SK-N-SH (cell line): ENCODE results near the gene PADI2. TPM values are rescaled to one million over a fixed set of nuclear protein-coding genes. Genes with fewer than 3 reads are reported as not detected.

Experiments
- CTCF ChIA-PET: fragments of 300-600, 350-600 bp; formaldehyde crosslinking; extraction: SDS; loops from one replicate; lab custom pipeline; 2021; lab: Yijun Ruan, JAX
- POLR2A ChIA-PET: fragments of 350-600 bp; sonication (Branson Sonifier 250); formaldehyde crosslinking; extraction: SDS; loops from one replicate; lab custom pipeline; 2020; ENCODE audit warnings: antibody characterized with exemption, inconsistent platforms; lab: Yijun Ruan, JAX
- DNase-seq: peaks from one replicate; pipeline ENCODE4 v3.0.0; 2012
- H2AFZ ChIP-seq: fragments of 200-600 bp; sonication (generic); 2 replicates; pipeline ENCODE4 v1.8.1; 2016; ENCODE audit warnings: antibody characterized with exemption, mild to moderate bottlenecking, low read depth
- H3F3A ChIP-seq: fragments of 200-600 bp; sonication (generic); replicated peaks from 2 replicates; pipeline ENCODE3; 2016; ENCODE audit warnings: antibody characterized with exemption, mild to moderate bottlenecking; ENCODE audit not compliant: insufficient read depth
- H3K27ac ChIP-seq, 2 experiments: fragments of 200-500 bp in 1 of 2; fragments of 200-600 bp in 1 of 2; sonication (Bioruptor generic) in 1 of 2; sonication (generic), shearing (Covaris generic) in 1 of 2; 2 replicates each; pipeline versions ENCODE4 v1.5.1 to v1.6.1; 2014 to 2016; ENCODE audit warnings: low read depth in 2 of 2, inconsistent platforms in 1 of 2, low read length in 1 of 2, mild to moderate bottlenecking in 1 of 2, mixed read lengths in 1 of 2
- H3K27me3 ChIP-seq: fragments of 200-600 bp; sonication (generic), shearing (Covaris generic); 2 replicates; pipeline ENCODE4 v1.6.1; 2016; ENCODE audit warnings: mixed run types; ENCODE audit not compliant: insufficient read depth
- H3K36me3 ChIP-seq, 2 experiments: fragments of 200-500 bp in 1 of 2; fragments of 200-600 bp in 1 of 2; sonication (Bioruptor generic) in 1 of 2; sonication (generic) in 1 of 2; replicated peaks in 1 of 2; 2 replicates each; pipeline versions ENCODE3 to v1.5.1; 2014 to 2016; ENCODE audit warnings: low read length in 1 of 2, mild to moderate bottlenecking in 1 of 2; ENCODE audit not compliant: insufficient read depth in 2 of 2, control insufficient read depth in 1 of 2
- H3K4me1 ChIP-seq, 2 experiments: fragments of 200-500 bp in 1 of 2; fragments of 200-600 bp in 1 of 2; sonication (Bioruptor generic) in 1 of 2; sonication (generic), shearing (Covaris generic) in 1 of 2; 2 replicates each; pipeline versions ENCODE4 v1.5.1 to v1.6.1; 2014 to 2016; ENCODE audit warnings: low read depth in 1 of 2, low read length in 1 of 2, mixed run types in 1 of 2; ENCODE audit not compliant: insufficient read depth in 2 of 2, control insufficient read depth in 1 of 2
- H3K4me2 ChIP-seq: fragments of 200-600 bp; sonication (generic), shearing (Covaris generic); 2 replicates; pipeline ENCODE4 v1.6.1; 2017; ENCODE audit warnings: mixed run types
- H3K4me3 ChIP-seq, 2 experiments: fragments of 200-500 bp in 1 of 2; fragments of 200-600 bp in 1 of 2; sonication (Bioruptor generic) in 1 of 2; sonication (generic), shearing (Covaris generic) in 1 of 2; 2 replicates each; pipeline versions ENCODE4 v1.5.1 to v1.8.1; 2014 to 2016; ENCODE audit warnings: low read depth in 2 of 2, inconsistent platforms in 1 of 2, low read length in 1 of 2, mild to moderate bottlenecking in 1 of 2, mixed read lengths in 1 of 2, moderate library complexity in 1 of 2
- H3K79me2 ChIP-seq: fragments of 200-600 bp; sonication (generic); 2 replicates; pipeline ENCODE4 v1.8.1; 2017; ENCODE audit warnings: mild to moderate bottlenecking; ENCODE audit not compliant: insufficient read depth
- H3K9ac ChIP-seq: fragments of 200-600 bp; sonication (generic); 2 replicates; pipeline ENCODE4 v1.6.1; 2017; ENCODE audit warnings: mixed run types
- H3K9me2 ChIP-seq: fragments of 200-600 bp; sonication (generic); 2 replicates; pipeline ENCODE4 v1.6.1; 2017; ENCODE audit warnings: mixed run types
- H3K9me3 ChIP-seq: fragments of 200-600 bp; sonication (generic); 2 replicates; pipeline ENCODE4 v1.6.1; 2017; ENCODE audit warnings: mixed run types, mild to moderate bottlenecking, moderate library complexity
- H4K20me1 ChIP-seq: fragments of 200-600 bp; sonication (generic); 2 replicates; pipeline ENCODE4 v1.6.1; 2017; ENCODE audit warnings: mild to moderate bottlenecking, mixed run types; ENCODE audit not compliant: insufficient read depth
- ELF1 ChIP-seq: IDR thresholded peaks from 2 replicates; pipeline ENCODE4 v1.4.0; 2012
- FOSL2 ChIP-seq: IDR thresholded peaks from 2 replicates; pipeline ENCODE4 v1.4.0; 2012; ENCODE audit warnings: low read depth, mild to moderate bottlenecking, moderate library complexity, borderline replicate concordance
- FOXM1 ChIP-seq: IDR thresholded peaks from 2 replicates; pipeline ENCODE4 v1.4.0; 2012; ENCODE audit warnings: low read depth, mild to moderate bottlenecking
- GABPA ChIP-seq: IDR thresholded peaks from 2 replicates; pipeline ENCODE4 v1.4.0; 2012; ENCODE audit warnings: low read depth, mild to moderate bottlenecking
- GATA2 ChIP-seq: sonication (generic); formaldehyde crosslinking; IDR thresholded peaks from 2 replicates; pipeline ENCODE4 v1.5.0; 2020; ENCODE audit warnings: mild to moderate bottlenecking, missing genetic modification reagents
- JUND ChIP-seq: IDR thresholded peaks from 2 replicates; pipeline ENCODE4 v1.4.0; 2012
- MXI1 ChIP-seq: IDR thresholded peaks from 2 replicates; pipeline ENCODE4 v1.6.1; 2012; ENCODE audit warnings: mild to moderate bottlenecking, low read depth, low read length, improper control_type of control experiment
- NFIC ChIP-seq: IDR thresholded peaks from 2 replicates; pipeline ENCODE4 v1.4.0; 2012; ENCODE audit warnings: borderline replicate concordance
- RAD21 ChIP-seq: IDR thresholded peaks from 2 replicates; pipeline ENCODE4 v1.6.1; 2012; ENCODE audit warnings: mild to moderate bottlenecking, low read length
- RCOR1 ChIP-seq: fragments of 150-350 bp; IDR thresholded peaks from 2 replicates; pipeline ENCODE4 v1.6.1; 2017; ENCODE audit warnings: antibody characterized with exemption, low read length
- SMC3 ChIP-seq: IDR thresholded peaks from 2 replicates; pipeline ENCODE4 v1.6.1; 2012; ENCODE audit warnings: low read depth, low read length, improper control_type of control experiment
- TCF12 ChIP-seq: IDR thresholded peaks from 2 replicates; pipeline ENCODE4 v1.4.0; 2012
- TEAD4 ChIP-seq: IDR thresholded peaks from 2 replicates; pipeline ENCODE4 v1.4.0; 2012; ENCODE audit warnings: mild to moderate bottlenecking, borderline replicate concordance; ENCODE audit not compliant: insufficient read depth
- WGBS: methylation state at CpG from one replicate; pipeline ENCODE4 v1.1.6; 2017; ENCODE audit warnings: low lambda C conversion rate; 5-methylcytosine and 5-hydroxymethylcytosine counted together
- polyA plus RNA-seq, 3 experiments: library from polyadenylated mRNA; depleted of rRNA; stranded (reverse); fragments of >200 nt; gene quantifications; 2 replicates each; pipeline ENCODE4 v1.2.3, GENCODE V29; 2012
- TF ChIP-seq, protein P1 (sequence below): IDR thresholded peaks from 2 replicates; pipeline ENCODE4 v1.4.0; 2012; ENCODE audit warnings: low read depth
- TF ChIP-seq, protein P2 (sequence below): fragments of 150-350 bp; IDR thresholded peaks from 2 replicates; pipeline ENCODE4 v1.6.1; 2017; ENCODE audit warnings: antibody characterized with exemption, low read length, low read depth, borderline replicate concordance
- TF ChIP-seq, protein P3 (sequence below): IDR thresholded peaks from 2 replicates; pipeline ENCODE4 v1.4.0; 2012; ENCODE audit warnings: low read depth, borderline replicate concordance
- TF ChIP-seq, protein P4 (sequence below): IDR thresholded peaks from 2 replicates; pipeline ENCODE4 v1.6.1; 2012; ENCODE audit warnings: mild to moderate bottlenecking, low read depth, low read length, moderate library complexity
- TF ChIP-seq, protein P5 (sequence below): IDR thresholded peaks from 2 replicates; pipeline ENCODE4; 2012
- TF ChIP-seq, protein P6 (sequence below): IDR thresholded peaks from 2 replicates; pipeline ENCODE4 v1.4.0; 2012; ENCODE audit warnings: low read depth, borderline replicate concordance

Gene PADI2
- polyA plus RNA-seq, 1 of the 3 experiments (the other 2 are of a cell fraction), result 0.58 TPM

DNA sequence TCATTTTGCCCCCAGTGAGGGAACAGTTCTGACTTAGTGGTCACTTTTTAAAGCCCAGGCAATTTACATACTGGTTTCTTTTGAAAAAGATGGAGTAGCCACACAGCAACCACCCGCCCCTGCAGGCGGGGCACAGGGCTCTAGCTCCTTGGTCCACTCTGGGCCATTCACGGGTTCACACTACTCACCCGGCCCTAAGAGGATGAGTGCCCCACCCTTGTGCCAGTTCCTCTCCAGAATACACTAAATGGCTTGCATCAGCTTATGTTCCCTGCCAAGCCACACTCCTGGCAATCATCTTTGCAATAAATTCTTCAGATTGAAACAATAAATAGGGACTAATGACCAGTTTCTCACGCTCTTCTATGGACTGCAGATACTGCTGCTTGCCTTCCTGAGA lies 91.8 kb downstream of the PADI2 start:
- POLR2A ChIA-PET, result no interaction called here
- Histone ChIP-seq H3K4me1 (peaks cover 0 to 13% of the 10 kb centered on the region in 2 experiments; a peak in 3 of 4 replicates), H3K79me2 (no peaks in the 10 kb centered on the region), H3K27me3 (no peaks in the 10 kb centered on the region)
- TF ChIP-seq TCF12 (no peak), NFIC (no peak), ELF1 (no peak), RAD21 (no peak), FOXM1 (no peak), GABPA (no peak), TEAD4 (no peak), JUND (no peak), GATA2 (CRISPR knock-in tag) (no peak), RCOR1 (no peak), SMC3 (no peak), MXI1 (no peak), FOSL2 (no peak)
- TF ChIP-seq, protein P1, sequence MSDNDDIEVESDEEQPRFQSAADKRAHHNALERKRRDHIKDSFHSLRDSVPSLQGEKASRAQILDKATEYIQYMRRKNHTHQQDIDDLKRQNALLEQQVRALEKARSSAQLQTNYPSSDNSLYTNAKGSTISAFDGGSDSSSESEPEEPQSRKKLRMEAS, result no peak
- TF ChIP-seq, protein P2, sequence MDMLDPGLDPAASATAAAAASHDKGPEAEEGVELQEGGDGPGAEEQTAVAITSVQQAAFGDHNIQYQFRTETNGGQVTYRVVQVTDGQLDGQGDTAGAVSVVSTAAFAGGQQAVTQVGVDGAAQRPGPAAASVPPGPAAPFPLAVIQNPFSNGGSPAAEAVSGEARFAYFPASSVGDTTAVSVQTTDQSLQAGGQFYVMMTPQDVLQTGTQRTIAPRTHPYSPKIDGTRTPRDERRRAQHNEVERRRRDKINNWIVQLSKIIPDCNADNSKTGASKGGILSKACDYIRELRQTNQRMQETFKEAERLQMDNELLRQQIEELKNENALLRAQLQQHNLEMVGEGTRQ, result no peak
- TF ChIP-seq, protein P3, sequence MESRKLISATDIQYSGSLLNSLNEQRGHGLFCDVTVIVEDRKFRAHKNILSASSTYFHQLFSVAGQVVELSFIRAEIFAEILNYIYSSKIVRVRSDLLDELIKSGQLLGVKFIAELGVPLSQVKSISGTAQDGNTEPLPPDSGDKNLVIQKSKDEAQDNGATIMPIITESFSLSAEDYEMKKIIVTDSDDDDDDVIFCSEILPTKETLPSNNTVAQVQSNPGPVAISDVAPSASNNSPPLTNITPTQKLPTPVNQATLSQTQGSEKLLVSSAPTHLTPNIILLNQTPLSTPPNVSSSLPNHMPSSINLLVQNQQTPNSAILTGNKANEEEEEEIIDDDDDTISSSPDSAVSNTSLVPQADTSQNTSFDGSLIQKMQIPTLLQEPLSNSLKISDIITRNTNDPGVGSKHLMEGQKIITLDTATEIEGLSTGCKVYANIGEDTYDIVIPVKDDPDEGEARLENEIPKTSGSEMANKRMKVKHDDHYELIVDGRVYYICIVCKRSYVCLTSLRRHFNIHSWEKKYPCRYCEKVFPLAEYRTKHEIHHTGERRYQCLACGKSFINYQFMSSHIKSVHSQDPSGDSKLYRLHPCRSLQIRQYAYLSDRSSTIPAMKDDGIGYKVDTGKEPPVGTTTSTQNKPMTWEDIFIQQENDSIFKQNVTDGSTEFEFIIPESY, result no peak
- TF ChIP-seq, protein P4, sequence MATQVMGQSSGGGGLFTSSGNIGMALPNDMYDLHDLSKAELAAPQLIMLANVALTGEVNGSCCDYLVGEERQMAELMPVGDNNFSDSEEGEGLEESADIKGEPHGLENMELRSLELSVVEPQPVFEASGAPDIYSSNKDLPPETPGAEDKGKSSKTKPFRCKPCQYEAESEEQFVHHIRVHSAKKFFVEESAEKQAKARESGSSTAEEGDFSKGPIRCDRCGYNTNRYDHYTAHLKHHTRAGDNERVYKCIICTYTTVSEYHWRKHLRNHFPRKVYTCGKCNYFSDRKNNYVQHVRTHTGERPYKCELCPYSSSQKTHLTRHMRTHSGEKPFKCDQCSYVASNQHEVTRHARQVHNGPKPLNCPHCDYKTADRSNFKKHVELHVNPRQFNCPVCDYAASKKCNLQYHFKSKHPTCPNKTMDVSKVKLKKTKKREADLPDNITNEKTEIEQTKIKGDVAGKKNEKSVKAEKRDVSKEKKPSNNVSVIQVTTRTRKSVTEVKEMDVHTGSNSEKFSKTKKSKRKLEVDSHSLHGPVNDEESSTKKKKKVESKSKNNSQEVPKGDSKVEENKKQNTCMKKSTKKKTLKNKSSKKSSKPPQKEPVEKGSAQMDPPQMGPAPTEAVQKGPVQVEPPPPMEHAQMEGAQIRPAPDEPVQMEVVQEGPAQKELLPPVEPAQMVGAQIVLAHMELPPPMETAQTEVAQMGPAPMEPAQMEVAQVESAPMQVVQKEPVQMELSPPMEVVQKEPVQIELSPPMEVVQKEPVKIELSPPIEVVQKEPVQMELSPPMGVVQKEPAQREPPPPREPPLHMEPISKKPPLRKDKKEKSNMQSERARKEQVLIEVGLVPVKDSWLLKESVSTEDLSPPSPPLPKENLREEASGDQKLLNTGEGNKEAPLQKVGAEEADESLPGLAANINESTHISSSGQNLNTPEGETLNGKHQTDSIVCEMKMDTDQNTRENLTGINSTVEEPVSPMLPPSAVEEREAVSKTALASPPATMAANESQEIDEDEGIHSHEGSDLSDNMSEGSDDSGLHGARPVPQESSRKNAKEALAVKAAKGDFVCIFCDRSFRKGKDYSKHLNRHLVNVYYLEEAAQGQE, result no peak
- TF ChIP-seq, protein P5, sequence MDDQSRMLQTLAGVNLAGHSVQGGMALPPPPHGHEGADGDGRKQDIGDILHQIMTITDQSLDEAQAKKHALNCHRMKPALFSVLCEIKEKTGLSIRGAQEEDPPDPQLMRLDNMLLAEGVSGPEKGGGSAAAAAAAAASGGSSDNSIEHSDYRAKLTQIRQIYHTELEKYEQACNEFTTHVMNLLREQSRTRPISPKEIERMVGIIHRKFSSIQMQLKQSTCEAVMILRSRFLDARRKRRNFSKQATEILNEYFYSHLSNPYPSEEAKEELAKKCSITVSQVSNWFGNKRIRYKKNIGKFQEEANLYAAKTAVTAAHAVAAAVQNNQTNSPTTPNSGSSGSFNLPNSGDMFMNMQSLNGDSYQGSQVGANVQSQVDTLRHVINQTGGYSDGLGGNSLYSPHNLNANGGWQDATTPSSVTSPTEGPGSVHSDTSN, result no peak
- TF ChIP-seq, protein P6, sequence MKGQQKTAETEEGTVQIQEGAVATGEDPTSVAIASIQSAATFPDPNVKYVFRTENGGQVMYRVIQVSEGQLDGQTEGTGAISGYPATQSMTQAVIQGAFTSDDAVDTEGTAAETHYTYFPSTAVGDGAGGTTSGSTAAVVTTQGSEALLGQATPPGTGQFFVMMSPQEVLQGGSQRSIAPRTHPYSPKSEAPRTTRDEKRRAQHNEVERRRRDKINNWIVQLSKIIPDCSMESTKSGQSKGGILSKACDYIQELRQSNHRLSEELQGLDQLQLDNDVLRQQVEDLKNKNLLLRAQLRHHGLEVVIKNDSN, result no peak
- TF ChIP-seq, all 33 proteins: peak for 0
- Histone ChIP-seq H4K20me1 (0 out of 2 replicates have a peak, but pooled peaks cover under 1% of the 10 kb centered on the region), H3K9me2 (no peaks in the 10 kb centered on the region), H3K36me3 (peaks cover 38 to 54% of the 10 kb centered on the region in 2 experiments), H3F3A (no peaks in the 10 kb centered on the region), H2AFZ (no peak overlapping the region), H3K4me2 (no peak overlapping the region), H3K9ac (no peak overlapping the region), H3K4me3 (no peak overlapping the region), H3K27ac (no peak overlapping the region), H3K9me3 (no peaks in the 10 kb centered on the region)
- CTCF ChIA-PET, result interaction anchor here (0.6 to 1.8 kb wide), 2 partner anchors 15 to 19 kb away, joined by 4 to 5 read pairs; no protein-coding TSS in a partner anchor
- DNase-seq, result no peak
- 98% methylated on average over 5 of the region's 5 CpGs for WGBS
